GM13976 (cell line): ENCODE data around the gene UBXN6.

ENCODE experiments used
- DNase-seq: peaks from one replicate; pipeline ENCODE4 v3.0.0; 2012; ENCODE audit warnings: low spot score
- in situ Hi-C: fragments of 300-500 bp; cut with MboI; formaldehyde crosslinking; loops from one replicate; pipeline ENCODE4 v1.12.0; 2022; ENCODE audit warnings: low sequenced_read_pairs, mixed read lengths, inconsistent platforms; ENCODE audit not compliant: unreplicated experiment
- TF ChIP-seq, protein P1 (sequence below): IDR thresholded peaks from 2 replicates; pipeline ENCODE4 v1.5.1; 2012; ENCODE audit warnings: borderline replicate concordance, mild to moderate bottlenecking; ENCODE audit not compliant: insufficient read depth; ENCODE audit errors: extremely low read depth, missing control alignments, control extremely low read depth

The UBXN6 gene

DNA sequence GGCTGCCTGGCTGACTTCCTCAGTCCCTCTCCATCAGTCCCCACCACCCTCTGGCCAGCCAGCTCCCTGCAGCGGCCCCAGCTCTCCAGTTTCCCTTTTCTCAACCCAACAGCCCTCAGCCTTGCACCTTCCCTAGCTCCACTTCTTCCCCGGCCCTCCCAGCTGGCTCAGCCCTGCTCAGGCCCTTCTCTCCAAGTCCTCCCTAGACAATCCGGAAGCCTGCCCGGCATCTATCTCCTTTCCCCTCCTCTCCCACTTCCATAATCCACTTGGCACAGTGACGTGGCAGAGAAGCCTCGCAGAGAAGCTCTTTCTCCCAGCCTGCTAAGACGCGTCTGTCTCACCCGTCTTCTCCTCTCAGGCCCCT is 1.1 kb downstream of the UBXN6 start:
- in situ Hi-C loops, result no loop called here
- TF ChIP-seq, protein P1, sequence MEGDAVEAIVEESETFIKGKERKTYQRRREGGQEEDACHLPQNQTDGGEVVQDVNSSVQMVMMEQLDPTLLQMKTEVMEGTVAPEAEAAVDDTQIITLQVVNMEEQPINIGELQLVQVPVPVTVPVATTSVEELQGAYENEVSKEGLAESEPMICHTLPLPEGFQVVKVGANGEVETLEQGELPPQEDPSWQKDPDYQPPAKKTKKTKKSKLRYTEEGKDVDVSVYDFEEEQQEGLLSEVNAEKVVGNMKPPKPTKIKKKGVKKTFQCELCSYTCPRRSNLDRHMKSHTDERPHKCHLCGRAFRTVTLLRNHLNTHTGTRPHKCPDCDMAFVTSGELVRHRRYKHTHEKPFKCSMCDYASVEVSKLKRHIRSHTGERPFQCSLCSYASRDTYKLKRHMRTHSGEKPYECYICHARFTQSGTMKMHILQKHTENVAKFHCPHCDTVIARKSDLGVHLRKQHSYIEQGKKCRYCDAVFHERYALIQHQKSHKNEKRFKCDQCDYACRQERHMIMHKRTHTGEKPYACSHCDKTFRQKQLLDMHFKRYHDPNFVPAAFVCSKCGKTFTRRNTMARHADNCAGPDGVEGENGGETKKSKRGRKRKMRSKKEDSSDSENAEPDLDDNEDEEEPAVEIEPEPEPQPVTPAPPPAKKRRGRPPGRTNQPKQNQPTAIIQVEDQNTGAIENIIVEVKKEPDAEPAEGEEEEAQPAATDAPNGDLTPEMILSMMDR, result no peak
- DNase-seq, result no peak

DNA sequence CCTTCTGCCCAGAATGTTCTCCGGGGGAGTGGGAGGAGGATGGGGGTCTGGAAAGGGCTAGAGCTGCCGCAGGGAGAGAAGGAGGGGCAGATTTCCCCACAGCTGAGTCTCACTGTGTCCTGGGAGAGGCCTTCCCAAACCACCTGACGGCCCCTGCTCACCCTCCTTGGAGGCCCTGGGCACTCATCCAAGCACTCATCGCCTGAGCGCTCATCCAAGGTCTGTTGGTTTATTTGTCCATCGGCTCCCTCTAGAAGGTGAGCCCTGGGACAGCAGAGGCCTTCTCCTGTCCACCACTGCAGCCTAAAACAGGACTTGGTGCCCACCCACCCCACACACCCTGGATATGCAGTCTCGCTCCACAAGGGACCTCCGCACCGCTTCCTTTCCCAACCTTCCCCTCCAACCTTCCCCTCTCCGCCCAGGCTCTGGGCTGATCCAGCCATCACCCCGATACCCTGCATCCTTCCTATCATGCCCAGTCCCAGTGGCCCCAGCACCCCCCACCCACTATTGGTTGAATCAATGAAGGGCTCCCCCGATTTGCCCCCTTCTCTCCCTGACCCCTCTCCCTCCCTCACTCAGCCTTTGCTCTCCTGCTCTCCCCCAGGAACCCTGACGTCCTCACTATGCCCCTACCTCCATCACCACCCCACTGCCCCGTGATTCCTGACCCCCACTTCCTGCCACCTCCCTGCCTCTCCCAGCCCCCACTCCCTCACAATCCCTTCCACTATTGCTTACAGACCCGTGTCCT is 1.7 kb downstream of the UBXN6 start:
- TF ChIP-seq, protein P1, result no peak
- in situ Hi-C loops, result no loop called here
- DNase-seq, result no peak

DNA sequence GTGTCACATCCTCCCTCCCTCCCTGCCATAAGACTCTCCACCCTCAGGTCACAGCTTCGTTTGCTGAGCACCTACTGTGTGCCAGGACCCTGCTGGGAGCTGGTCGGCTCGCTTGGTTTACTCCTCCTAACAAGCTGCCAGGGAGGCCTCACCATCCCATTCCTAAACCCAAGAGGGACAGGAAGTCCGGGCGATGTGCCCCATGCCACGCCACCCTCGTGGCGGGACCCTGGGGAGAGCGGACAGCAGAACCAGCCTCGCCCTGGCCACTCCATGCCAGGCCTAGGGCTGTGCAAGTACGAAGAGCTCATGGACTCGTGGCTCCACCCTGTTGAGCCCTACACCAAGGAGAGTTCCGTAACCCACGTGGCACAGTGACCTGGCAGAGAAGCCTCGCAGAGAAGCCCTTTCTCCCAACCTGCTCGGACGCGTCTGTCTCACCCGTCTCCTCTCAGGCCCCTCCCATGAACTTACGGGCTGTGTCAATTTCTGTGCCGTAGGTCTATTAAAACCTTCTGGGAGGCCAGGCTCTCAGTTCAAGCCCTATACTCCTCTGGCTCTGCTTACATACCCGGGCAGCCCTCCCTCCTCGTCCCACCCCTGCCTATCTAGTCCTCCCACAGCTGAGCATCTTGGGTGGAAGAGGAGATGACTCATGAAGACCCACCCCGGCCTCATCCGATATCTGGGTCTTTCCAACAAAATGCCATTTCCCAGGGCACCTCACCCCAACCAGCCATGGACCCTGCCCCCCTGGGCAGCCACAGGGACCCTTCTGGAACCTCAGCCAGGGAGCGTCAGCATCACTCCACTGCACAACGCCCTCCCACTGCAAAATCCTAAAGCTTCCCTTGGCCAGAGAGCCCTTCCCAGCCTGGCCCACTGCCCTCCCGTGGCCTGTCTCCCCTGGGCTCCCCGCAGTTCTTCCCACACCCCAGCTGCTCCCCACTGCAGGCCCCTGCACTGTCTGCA is 2.6 kb downstream of the UBXN6 start:
- in situ Hi-C loops, result no loop called here
- DNase-seq, result no peak
- TF ChIP-seq, protein P1, result no peak

DNA sequence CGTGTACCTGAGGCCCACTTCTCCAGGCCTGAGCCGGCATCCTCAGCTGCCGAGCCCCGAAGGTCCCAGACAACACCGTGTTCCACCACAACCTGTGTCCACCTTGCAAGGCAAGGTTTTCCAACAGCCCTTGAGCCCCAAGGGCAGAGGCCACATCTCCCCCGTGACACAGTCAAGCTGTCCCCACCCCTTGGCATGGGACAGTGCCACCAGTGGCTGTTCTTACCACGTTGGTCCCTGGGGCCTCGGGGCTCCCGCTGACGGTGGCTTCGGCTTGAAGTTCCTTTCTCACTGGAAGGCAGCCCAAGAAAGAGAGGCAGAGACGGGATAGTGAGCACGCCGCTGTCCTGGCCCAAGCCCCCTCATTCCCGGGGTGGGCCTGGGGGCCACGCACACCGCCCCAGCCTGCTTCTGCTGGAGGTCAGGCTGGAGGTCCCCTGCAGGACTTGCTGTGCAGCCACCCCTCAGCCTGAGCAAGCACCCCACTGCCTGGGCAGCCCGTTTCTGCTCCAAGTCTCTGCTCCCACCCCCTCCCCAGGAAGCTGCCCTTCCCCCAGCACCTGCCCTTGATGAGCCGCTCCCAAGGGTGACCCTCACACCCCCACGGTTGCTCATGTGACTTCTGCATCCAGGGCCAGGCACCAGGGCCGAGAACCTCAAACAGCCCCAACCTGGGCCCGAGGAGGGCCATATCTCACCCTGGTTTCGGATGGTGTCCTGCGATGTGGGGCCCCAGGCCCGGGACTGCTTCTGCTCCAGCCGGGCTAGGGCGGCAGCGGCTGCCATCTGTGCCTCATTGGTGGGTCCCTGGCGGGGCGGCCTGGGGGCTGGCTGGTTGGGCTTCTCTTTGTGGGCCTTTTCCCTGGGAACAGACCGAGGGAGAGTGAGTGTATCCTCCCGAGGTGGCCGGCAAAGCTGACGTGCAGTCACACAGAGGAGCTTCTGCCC is 4.1 kb downstream of the UBXN6 start:
- no peak for DNase-seq
- TF ChIP-seq, protein P1, result no peak
- in situ Hi-C loops, result no loop called here

DNA sequence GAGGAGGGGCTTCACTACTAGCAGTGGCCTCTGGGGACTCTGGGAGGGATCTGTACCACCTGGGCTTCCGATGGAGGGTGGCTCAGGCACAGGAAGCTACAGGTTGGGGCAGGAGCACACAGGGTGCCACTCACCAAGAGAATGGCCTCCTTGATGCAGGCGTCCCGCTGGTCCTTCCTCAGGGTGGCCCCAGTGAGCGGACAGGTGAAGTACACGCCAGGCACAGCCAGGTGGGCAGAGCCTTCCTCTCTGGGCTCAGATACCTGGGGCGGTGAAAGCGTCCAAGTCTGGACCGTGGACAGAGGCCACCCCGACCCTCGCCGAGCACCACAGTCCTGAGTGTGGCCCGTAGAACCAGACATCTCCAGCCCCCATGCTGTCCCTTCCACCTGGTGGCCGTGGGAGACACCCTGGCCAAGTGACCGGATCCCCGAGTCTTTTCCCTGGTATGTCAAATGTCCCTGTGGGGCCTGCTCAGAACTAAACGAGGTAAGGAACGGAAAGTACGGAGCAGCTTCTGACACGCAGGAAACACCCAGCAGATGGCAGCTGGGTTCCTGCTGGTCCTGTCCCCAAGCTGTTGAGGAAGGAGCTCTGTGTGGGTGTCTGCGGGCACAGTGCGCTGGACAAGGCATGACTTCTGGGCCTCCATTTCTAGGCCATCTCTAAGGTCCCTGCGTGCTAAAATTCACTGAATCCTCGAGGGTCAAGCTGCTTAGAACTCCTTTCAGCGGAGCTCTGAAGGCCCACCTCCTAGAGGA is 5.2 kb downstream of the UBXN6 start:
- in situ Hi-C loops, result no loop called here
- DNase-seq, result no peak
- TF ChIP-seq, protein P1, result no peak

DNA sequence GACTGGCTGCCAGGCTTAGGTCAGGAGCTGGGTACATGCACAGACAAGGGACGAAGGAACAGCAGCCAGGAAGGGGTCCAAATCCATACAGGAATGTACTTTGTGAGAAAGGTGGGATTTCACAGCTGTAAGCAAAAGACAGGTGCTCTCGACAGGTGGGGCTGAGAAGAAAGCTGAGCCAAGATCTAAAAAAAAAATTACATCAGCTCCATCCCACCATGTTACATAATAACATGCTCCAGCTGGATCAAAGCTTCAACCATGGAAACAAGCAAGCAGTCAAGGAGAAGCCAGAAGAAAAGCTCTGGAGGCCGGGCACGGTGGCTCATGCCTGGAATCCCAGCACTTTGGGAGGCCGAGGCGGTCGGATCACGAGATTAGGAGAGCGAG is 8.0 kb downstream of the UBXN6 start:
- TF ChIP-seq, protein P1, result no peak
- DNase-seq, result no peak
- in situ Hi-C loops, result no loop called here
